Measurements from ENCODE around the gene TNMD.

TNMD gene

GRCh38 chrX:100643956-100644860 lies 59.5 kb downstream of the TNMD start, which contains the start of gene SRPX2:
SRPX2 (plus strand) TSS chrX:100644199; CDS start chrX:100646323, 2,124 bp downstream.
- TF ChIP-seq ZNF8 (CRISPR knock-in tag; IDR thresholded peaks at IDR 0.05) = no peak
- no peak for TF ChIP-seq ISL1 (CRISPR knock-in tag; IDR thresholded peaks at IDR 0.05)
- TF ChIP-seq BACH2 (CRISPR knock-in tag; IDR thresholded peaks at IDR 0.05; ENCODE audit: borderline replicate concordance) = no peak
- TF ChIP-seq CSRNP3 (CRISPR knock-in tag; IDR thresholded peaks at IDR 0.05) = no peak
- TF ChIP-seq TCF4 (CRISPR knock-in tag; IDR thresholded peaks at IDR 0.05; ENCODE audit: borderline replicate concordance) = no peak
- TF ChIP-seq CSDC2 (CRISPR knock-in tag; IDR thresholded peaks at IDR 0.05) = no peak
- no peak for TF ChIP-seq ESRRG (CRISPR knock-in tag; IDR thresholded peaks at IDR 0.05)
- TF ChIP-seq ZNF70 (CRISPR knock-in tag; IDR thresholded peaks at IDR 0.05) = no peak
- TF ChIP-seq ZC3H10 (CRISPR knock-in tag; IDR thresholded peaks at IDR 0.05) = no peak
- no peak for TF ChIP-seq PATZ1 (CRISPR knock-in tag; IDR thresholded peaks at IDR 0.05; ENCODE audit: borderline replicate concordance)
- TF ChIP-seq ZFP3 (CRISPR knock-in tag; IDR thresholded peaks at IDR 0.05) = no peak
- TF ChIP-seq ZNF565 (CRISPR knock-in tag; conservative IDR thresholded peaks at IDR 0.05; ENCODE audit: low read depth) = no peak
- no peak for TF ChIP-seq RARB (CRISPR knock-in tag; IDR thresholded peaks at IDR 0.05)
- TF ChIP-seq ARNTL (CRISPR knock-in tag; IDR thresholded peaks at IDR 0.05; ENCODE audit: borderline replicate concordance, low read depth) = no peak
- TF ChIP-seq, protein P1, sequence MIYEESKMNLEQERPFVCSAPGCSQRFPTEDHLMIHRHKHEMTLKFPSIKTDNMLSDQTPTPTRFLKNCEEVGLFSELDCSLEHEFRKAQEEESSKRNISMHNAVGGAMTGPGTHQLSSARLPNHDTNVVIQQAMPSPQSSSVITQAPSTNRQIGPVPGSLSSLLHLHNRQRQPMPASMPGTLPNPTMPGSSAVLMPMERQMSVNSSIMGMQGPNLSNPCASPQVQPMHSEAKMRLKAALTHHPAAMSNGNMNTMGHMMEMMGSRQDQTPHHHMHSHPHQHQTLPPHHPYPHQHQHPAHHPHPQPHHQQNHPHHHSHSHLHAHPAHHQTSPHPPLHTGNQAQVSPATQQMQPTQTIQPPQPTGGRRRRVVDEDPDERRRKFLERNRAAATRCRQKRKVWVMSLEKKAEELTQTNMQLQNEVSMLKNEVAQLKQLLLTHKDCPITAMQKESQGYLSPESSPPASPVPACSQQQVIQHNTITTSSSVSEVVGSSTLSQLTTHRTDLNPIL (CRISPR knock-in tag; IDR thresholded peaks at IDR 0.05; ENCODE audit: low read depth) = no peak
- TF ChIP-seq GLIS3 (CRISPR knock-in tag; IDR thresholded peaks at IDR 0.05) = no peak
- no peak for TF ChIP-seq TOX (CRISPR knock-in tag; IDR thresholded peaks at IDR 0.05; ENCODE audit: borderline replicate concordance)
- no peak for TF ChIP-seq ZFP30 (CRISPR knock-in tag; IDR thresholded peaks at IDR 0.05)
- no peak for TF ChIP-seq OSR1 (CRISPR knock-in tag; IDR thresholded peaks at IDR 0.05)
- peak; percentile 96 for ATAC-seq

DNA sequence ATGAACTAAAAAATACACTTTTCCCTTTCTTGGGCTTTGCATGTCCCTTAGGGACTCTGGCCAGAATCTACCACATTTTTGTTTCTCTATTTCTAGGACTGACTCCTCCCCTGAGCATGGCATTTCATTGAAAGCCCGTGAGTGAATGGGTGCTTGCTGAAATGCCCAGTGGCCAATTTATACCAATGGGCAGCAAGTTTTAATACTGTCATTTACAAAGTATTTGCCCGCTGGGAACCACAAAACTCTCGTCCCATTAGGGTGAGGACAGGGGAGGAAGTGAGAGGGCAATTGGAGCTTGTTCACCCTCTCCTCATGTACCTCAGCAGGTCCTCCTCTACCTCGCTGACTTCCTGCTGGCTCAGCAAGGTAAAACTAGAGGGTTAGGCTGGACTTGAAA lies 60.4 kb downstream of the TNMD start:
- TF ChIP-seq ZC3H10 (CRISPR knock-in tag; IDR thresholded peaks at IDR 0.05) (no peak), PPARA (CRISPR knock-in tag; IDR thresholded peaks at IDR 0.05; ENCODE audit: borderline replicate concordance) (no peak), CSRNP3 (CRISPR knock-in tag; IDR thresholded peaks at IDR 0.05) (no peak), PATZ1 (CRISPR knock-in tag; IDR thresholded peaks at IDR 0.05; ENCODE audit: borderline replicate concordance) (no peak), TCF4 (CRISPR knock-in tag; IDR thresholded peaks at IDR 0.05; ENCODE audit: borderline replicate concordance) (no peak), POU6F1 (CRISPR knock-in tag; IDR thresholded peaks at IDR 0.05; ENCODE audit: borderline replicate concordance, low read depth) (no peak), BACH2 (CRISPR knock-in tag; IDR thresholded peaks at IDR 0.05; ENCODE audit: borderline replicate concordance) (no peak), ISL1 (CRISPR knock-in tag; IDR thresholded peaks at IDR 0.05) (no peak), ZNF565 (CRISPR knock-in tag; conservative IDR thresholded peaks at IDR 0.05; ENCODE audit: low read depth) (no peak), RARB (CRISPR knock-in tag; IDR thresholded peaks at IDR 0.05) (no peak), GLIS3 (CRISPR knock-in tag; IDR thresholded peaks at IDR 0.05) (no peak), CSDC2 (CRISPR knock-in tag; IDR thresholded peaks at IDR 0.05) (no peak), ZNF70 (CRISPR knock-in tag; IDR thresholded peaks at IDR 0.05) (no peak), ZNF8 (CRISPR knock-in tag; IDR thresholded peaks at IDR 0.05) (no peak), ZFP30 (CRISPR knock-in tag; IDR thresholded peaks at IDR 0.05) (no peak), ESRRG (CRISPR knock-in tag; IDR thresholded peaks at IDR 0.05) (no peak), TOX (CRISPR knock-in tag; IDR thresholded peaks at IDR 0.05; ENCODE audit: borderline replicate concordance) (no peak)
- TF ChIP-seq, protein P1 (CRISPR knock-in tag; IDR thresholded peaks at IDR 0.05; ENCODE audit: low read depth) = no peak
- ATAC-seq = no peak
